MG63 (cell line): Measurements from ENCODE around the gene PROM1. TPM values are rescaled to one million over a fixed set of nuclear protein-coding genes. Genes with fewer than 3 reads are reported as not detected.

Source experiments
- DNase-seq: peaks from one replicate; pipeline ENCODE4 v3.0.0-alpha.2; 2020
- H3K27me3 ChIP-seq: fragments of 250-450 bp; sonication (Bioruptor Pico); 2 replicates; pipeline ENCODE4 v1.5.1; 2020; ENCODE audit warnings: mild to moderate bottlenecking, moderate library complexity
- H3K36me3 ChIP-seq: fragments of 250-450 bp; sonication (Bioruptor Pico); 2 replicates; pipeline ENCODE4 v1.5.1; 2020; ENCODE audit warnings: mild to moderate bottlenecking, moderate library complexity
- H3K4me3 ChIP-seq: fragments of 250-450 bp; sonication (Bioruptor Pico); 2 replicates; pipeline ENCODE4 v1.5.1; 2020; ENCODE audit warnings: mild to moderate bottlenecking, moderate library complexity
- H3K9me3 ChIP-seq: fragments of 250-450 bp; sonication (Bioruptor Pico); 2 replicates; pipeline ENCODE4 v1.5.1; 2020; ENCODE audit warnings: mild to moderate bottlenecking, moderate library complexity
- total RNA-seq: library from RNA; depleted of rRNA; stranded (reverse); fragments of >200 nt; shearing (Covaris generic); gene quantifications from 2 replicates; pipeline ENCODE4 v1.2.3, GENCODE V29; 2014; ENCODE audit warnings: low replicate concordance

The PROM1 gene
- total RNA-seq, 1 experiment from 2014 or later: not detected

DNA sequence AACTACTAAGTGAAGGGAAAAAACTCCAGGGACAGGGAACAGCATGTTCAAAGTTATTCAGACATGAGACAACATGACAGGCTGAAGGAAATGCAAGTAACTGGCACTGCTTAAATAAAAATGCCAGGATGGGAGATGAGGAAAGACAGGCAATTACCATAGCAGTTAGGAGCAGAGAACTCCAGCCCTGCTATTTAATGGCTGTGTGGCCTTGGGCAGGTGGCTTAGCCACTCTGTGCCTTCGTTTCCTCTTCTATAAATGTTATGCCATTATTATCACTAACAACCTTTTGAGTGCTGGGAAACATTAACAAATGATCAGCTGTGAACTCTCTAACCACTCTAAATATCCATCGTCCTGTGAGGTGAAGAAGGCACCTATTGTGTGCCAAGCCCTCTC is 32.7 kb downstream of the PROM1 start:
- no peaks in the 10 kb centered on the region for H3K27me3 ChIP-seq
- no peaks in the 10 kb centered on the region for H3K36me3 ChIP-seq
- no peak overlapping the region for H3K4me3 ChIP-seq
- no peaks in the 10 kb centered on the region for H3K9me3 ChIP-seq
- DNase-seq: no peak

DNA sequence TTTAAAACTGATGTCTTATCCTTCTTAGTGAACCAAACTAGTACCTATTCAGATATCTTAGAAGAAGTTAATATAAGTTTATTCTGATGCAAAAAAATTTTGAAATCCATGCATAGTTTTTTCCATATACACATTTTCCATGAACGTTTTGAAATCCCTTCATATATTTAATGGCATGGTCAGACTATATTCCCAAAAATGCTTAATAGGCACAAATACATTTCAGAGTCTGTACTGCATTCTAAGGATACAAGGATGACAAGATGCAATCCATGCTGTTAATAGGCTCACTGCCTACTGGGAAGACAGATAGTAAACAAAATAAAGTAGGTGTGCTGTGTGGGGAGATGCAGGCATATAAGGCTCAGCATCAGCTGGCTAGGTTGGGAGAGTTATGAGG is 33.2 kb downstream of the PROM1 start:
- no peaks in the 10 kb centered on the region for H3K9me3 ChIP-seq
- H3K36me3 ChIP-seq: no peaks in the 10 kb centered on the region
- H3K27me3 ChIP-seq: no peaks in the 10 kb centered on the region
- no peak for DNase-seq
- no peak overlapping the region for H3K4me3 ChIP-seq

DNA sequence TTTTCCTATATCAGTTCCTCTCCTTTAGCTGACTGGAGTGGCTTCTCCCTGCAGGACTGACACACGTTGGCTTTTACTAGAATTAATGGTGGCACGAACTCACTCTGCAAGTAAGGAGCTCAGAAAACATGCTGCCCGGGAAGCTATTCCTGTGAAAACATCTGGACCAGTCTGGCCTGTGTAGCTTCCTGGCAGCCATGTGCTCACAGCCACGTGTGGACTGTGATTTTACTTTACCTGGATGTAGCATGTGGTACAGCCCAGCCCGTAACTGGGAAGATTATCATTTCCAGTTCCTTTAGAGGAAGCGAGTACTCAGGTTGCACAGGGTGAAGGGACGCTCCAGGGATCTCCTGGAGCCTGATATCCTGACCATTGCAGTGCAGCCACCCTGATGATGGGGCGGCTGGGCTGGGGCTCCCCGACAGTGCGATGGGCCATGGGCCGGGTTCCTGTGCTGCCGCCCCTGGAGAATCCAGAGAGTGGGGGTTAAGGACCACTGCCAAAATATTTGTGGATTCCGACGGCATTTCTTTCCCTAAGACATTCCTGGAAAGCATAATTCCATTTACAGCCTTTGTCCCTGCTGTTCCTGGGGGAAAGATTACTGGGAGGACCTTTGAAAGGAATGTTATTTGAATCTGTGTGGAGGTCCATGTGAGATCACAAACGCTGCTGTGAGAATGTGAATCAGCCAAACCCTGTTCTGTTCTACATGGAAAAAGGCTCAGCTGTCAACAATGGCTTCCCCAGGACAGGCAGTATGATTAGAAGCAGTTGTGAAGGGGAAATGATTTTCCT is 35.0 kb downstream of the PROM1 start:
- no peaks in the 10 kb centered on the region for H3K9me3 ChIP-seq
- no peaks in the 10 kb centered on the region for H3K27me3 ChIP-seq
- no peaks in the 10 kb centered on the region for H3K36me3 ChIP-seq
- DNase-seq: no peak
- no peak overlapping the region for H3K4me3 ChIP-seq

DNA sequence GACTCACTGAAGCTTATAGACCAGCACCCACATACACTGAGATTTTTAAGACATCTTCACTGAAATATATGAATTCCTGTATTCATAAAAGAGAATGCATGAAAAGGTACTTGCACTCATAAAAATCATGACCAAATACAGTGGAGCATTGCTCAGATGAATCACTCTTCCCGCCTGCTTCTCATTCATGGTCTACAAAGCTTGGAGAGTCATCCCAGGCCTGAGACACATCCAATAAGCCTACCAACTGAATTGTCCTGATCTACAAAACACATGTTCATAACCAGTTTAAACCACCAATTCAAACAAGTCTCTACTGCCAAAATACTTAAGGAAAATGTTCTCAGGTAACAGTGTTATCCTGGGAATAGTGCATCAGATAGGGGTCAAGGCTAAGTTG is 38.1 kb downstream of the PROM1 start:
- no peak overlapping the region for H3K4me3 ChIP-seq
- no peaks in the 10 kb centered on the region for H3K36me3 ChIP-seq
- no peaks in the 10 kb centered on the region for H3K9me3 ChIP-seq
- H3K27me3 ChIP-seq: no peaks in the 10 kb centered on the region
- DNase-seq: no peak

DNA sequence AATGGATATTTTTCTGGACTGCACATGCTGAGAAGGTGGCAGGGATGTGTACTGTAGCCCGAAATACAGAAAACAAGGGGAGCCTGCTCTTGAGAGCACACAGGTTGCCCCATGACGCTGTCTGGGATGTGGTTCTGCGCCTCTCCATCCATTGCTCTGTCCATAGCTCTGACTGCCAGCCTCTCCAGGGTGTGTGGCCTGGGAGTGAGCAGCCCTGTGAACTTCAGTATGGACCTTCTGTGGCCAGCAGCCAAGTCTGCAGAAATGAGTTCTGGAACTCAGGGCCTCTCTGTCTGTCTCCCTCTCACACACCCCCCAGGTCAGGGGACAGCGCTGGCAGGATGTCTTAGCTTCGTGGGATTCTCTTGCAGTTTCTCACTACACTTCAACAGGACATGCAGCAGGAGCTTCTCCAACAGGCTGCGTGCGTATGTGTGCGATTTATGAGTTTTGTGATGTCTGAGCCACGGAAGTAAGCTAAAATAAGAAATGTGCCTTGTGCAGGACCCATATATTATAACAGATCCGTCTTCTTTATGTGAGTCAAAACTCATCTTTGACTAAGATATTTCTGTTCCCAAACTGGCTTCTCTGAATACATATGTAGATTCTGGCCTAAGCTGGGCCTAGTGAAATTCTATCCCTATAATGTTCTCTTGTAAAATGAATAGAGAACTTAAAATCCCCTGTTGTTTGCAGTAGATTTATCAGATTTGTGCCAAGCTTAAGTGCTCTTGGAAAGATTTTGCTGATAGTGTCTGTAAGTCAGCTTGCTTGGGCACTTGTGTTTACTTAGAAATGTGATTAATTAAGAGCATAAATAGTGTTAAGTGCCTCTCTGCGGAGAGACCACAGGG is 40.0 kb downstream of the PROM1 start:
- H3K4me3 ChIP-seq: no peak overlapping the region
- no peaks in the 10 kb centered on the region for H3K27me3 ChIP-seq
- no peaks in the 10 kb centered on the region for H3K9me3 ChIP-seq
- no peaks in the 10 kb centered on the region for H3K36me3 ChIP-seq
- DNase-seq: no peak

DNA sequence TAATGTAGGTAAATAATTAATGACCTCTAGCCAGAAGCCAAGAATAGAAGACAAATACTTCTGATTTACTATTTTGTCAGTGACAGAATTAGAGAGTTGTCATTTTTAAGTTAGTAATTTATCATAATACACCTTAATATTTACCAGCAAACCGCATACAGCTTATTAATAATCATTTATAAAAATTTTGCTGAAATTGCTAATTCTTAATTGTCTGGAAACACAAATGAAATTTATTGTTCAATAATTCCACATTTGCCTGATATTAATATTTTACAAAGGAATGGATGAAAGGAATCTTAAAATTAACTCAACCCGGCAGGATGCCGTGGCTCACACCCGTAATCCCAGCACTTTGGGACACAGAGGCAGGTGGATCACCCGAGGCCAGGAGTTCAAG is 44.7 kb downstream of the PROM1 start:
- H3K9me3 ChIP-seq: no peaks in the 10 kb centered on the region
- DNase-seq: no peak
- H3K27me3 ChIP-seq: no peaks in the 10 kb centered on the region
- no peaks in the 10 kb centered on the region for H3K36me3 ChIP-seq
- no peak overlapping the region for H3K4me3 ChIP-seq

DNA sequence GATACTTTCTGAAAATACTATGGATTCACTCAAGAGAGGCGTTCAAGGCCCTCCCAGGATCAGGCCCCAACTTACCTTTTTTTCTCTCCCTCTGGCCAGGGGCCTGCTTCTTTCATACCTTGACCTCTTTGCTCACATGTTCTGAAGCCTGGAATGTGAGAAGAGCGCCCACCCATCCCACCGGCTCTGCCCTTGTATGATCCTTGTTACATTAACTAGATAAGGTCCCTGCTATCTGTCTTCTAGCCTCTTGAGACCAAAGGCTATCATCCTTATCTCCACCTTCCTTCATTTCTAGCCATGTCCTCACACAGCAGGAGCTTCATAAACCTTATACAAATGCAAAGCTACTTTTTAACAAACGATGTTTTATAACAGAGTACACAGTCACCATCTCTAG is 45.9 kb downstream of the PROM1 start:
- no peak overlapping the region for H3K4me3 ChIP-seq
- no peaks in the 10 kb centered on the region for H3K27me3 ChIP-seq
- no peaks in the 10 kb centered on the region for H3K36me3 ChIP-seq
- no peaks in the 10 kb centered on the region for H3K9me3 ChIP-seq
- no peak for DNase-seq

DNA sequence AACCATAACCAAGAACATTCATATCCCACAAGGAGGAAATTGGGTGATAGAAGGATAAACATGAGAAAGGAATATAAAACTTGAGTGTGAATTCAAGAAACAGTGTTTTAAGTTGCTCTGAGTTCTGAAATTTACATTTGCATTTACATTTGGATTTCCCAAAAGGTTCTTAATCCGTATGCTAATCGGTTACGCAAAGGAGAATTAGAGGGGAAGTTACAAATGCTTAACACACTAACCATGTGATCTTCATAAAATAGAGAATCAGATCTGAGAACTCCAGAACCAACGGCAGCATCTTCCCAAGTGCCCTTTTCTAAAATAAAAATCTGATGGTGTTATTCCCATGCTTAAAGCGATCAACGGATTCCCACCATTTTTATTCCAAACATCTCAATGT is 48.0 kb downstream of the PROM1 start:
- Histone ChIP-seq H3K36me3 (no peaks in the 10 kb centered on the region), H3K4me3 (no peak overlapping the region)

DNA sequence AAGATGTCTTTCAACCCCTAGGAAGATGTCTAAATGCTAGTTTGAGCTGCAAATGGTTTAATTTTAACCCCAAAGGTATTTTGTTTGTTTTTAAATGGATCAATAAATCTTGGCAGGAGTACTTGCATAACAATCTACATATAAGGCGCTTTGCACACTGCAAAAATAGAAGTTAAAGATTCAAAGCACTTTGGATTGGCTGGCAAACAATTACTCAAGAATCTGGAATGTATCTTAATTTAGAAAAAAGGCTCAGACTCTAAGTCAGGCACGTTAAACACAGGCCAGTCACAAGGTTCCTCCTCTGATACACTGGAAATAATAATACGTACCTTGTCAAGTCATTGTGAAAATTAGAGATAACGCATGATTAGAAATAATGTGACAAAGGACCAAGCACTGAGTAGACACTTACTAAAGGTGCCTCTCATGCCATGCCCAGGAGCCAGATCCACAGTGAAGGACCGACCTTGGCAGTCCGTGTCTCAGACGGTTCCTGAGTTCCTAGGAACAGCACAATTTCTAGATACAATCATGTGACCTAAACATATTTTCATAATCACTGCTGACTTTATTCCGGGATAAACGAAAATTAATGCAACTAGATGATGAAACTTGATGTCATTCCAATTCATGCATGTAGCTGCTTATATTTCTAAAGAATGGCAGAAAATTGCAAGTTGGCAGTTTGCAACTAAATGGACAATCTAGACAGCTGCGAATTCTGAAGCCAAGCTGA is 49.6 kb downstream of the PROM1 start:
- no peaks in the 10 kb centered on the region for H3K27me3 ChIP-seq
- H3K9me3 ChIP-seq: no peaks in the 10 kb centered on the region
- no peak overlapping the region for H3K4me3 ChIP-seq
- no peaks in the 10 kb centered on the region for H3K36me3 ChIP-seq
- no peak for DNase-seq

More for the DNA sequence above, 48.0 kb downstream of the PROM1 start:
- H3K9me3 ChIP-seq: no peaks in the 10 kb centered on the region
- DNase-seq: no peak
- H3K27me3 ChIP-seq: no peaks in the 10 kb centered on the region

DNA sequence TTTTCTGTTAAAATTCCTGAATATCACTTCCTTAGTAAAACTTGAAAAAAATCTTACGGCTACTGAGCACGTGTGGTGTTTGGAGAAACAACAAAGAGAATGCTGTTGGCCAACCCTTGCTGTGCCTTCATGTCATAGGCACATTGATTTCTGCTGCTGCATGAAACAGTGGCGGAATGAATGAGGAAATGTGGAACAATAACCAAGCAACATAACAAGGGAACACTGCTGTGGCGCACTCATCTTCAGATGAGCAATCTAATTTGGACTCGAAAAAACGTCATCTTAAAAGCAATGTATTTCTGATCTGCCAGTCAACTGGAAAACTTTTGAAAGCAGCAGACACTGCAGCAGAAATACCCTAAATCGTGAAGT is 51.4 kb downstream of the PROM1 start:
- DNase-seq: no peak
- Histone ChIP-seq H3K36me3 (no peaks in the 10 kb centered on the region), H3K4me3 (no peak overlapping the region), H3K27me3 (no peaks in the 10 kb centered on the region), H3K9me3 (no peaks in the 10 kb centered on the region)

DNA sequence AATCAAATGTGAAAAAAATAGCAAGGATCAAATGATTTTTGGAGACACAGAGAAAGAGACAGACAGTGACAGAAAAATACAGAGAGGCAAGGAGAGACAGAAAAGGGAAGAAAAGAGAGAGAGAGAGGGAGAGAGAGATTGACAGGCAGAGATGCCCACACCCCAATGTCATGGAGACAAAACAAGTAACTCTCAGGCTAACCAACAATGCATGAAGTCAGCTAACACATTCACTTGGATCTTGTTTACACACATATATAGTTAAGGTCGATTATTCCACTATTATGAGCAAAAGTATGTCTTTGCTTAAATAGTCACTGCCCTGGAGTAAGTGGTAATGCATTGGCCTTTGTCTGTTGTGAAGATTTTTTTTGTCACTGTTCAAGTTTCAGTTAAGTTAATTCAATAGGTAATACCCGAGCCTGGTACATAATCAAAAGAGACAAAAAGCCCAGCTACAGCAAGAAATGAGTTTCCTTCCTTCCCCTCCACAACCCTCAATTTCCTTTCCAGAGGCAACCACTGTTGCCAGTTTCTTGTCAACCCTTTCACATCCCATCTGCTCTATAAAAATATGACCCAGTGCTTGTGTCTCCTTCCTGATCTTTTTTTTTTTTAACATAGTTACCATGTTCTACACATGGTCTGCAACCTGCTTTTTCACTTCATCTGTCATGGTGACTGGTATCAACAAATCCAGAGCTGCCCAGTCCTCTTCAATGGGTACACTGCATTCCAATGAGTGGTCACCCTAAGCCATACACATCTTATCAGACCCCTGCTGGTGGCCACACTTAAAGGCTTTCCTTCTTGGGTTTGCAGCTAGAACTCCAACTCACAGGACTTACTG is 52.1 kb downstream of the PROM1 start:
- DNase-seq: no peak
- Histone ChIP-seq H3K36me3 (no peaks in the 10 kb centered on the region), H3K27me3 (no peaks in the 10 kb centered on the region), H3K4me3 (no peak overlapping the region), H3K9me3 (no peaks in the 10 kb centered on the region)

DNA sequence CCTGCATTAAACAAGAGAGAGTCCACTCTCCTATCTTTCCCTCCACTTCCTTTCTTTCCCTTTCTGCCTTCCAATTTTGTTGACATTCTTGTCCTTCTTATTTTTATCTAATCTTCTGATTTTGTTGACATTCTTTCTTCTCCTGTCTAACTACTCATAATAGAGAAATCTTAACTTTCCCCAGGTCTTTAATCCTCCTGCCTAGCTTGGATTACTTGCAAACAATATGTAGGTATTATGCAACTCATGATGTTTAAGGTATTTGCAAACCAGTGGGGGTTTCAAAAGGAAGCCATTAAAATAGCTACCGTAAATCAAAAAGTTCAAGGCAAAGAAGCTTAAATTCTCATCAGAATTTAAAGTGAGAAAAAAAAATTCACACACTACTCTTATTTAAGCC is 53.9 kb downstream of the PROM1 start:
- Histone ChIP-seq H3K36me3 (no peaks in the 10 kb centered on the region), H3K27me3 (no peaks in the 10 kb centered on the region), H3K4me3 (no peak overlapping the region), H3K9me3 (no peaks in the 10 kb centered on the region)
- no peak for DNase-seq

DNA sequence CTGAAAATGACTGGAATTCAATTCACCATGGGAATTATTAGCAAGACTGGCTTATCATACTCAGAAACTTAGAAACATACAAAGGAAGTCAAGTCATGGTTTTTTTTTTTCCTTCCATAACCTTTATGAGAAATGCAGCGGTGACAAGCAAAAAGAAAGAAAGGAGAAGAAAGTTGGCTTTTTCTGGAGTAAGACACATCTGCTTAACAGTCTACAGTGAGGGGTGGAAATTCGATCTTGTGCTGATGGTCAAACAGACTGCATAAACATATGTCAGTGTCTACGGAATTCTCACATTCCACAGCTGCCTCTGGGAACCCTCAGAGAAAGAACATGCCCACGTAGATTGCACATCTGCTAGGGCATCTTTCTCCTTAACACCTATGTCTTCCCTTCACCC is 54.6 kb downstream of the PROM1 start:
- no peaks in the 10 kb centered on the region for H3K27me3 ChIP-seq
- no peak for DNase-seq
- H3K36me3 ChIP-seq: no peaks in the 10 kb centered on the region
- no peak overlapping the region for H3K4me3 ChIP-seq
- H3K9me3 ChIP-seq: no peaks in the 10 kb centered on the region

DNA sequence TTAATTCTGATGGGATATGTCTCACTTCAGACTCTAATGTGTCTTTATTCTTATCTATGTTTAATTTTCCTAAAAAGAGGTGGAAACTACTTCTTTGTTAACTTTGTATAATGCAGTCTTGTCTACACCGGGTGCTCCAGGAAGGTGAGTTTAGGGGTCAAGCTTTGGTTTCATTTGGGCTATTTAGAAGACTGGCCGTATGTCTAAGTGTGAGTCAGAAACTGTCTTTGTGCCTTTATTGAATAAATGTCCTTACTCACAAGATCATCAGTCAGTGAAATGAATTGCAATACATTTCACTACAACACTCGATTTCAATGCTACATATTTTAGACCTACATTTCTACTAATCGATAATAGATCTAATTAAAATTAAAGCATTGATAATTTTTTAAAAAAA is 56.2 kb downstream of the PROM1 start:
- H3K27me3 ChIP-seq: no peaks in the 10 kb centered on the region
- H3K36me3 ChIP-seq: no peaks in the 10 kb centered on the region
- no peak for DNase-seq
- H3K9me3 ChIP-seq: no peaks in the 10 kb centered on the region
- H3K4me3 ChIP-seq: no peak overlapping the region

DNA sequence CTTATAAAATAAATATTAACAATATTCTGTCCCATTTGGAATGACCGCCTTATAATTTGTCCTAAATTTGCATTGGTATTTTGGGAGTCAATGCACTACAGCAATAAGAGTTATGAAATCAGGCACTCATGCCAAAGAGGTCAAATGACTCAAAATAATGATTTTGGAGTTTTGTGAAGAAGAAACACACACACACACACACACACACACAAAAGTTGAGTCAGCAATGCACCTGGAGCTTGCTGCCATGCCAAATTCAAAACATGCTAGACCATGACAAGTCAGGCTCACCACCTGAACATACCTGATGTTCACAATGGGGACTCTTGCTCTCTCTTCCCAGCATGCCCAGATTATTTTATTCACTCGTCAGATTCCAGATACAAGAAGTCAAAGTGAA is 56.7 kb downstream of the PROM1 start:
- no peaks in the 10 kb centered on the region for H3K27me3 ChIP-seq
- no peak overlapping the region for H3K4me3 ChIP-seq
- DNase-seq: no peak
- no peaks in the 10 kb centered on the region for H3K9me3 ChIP-seq
- no peaks in the 10 kb centered on the region for H3K36me3 ChIP-seq

DNA sequence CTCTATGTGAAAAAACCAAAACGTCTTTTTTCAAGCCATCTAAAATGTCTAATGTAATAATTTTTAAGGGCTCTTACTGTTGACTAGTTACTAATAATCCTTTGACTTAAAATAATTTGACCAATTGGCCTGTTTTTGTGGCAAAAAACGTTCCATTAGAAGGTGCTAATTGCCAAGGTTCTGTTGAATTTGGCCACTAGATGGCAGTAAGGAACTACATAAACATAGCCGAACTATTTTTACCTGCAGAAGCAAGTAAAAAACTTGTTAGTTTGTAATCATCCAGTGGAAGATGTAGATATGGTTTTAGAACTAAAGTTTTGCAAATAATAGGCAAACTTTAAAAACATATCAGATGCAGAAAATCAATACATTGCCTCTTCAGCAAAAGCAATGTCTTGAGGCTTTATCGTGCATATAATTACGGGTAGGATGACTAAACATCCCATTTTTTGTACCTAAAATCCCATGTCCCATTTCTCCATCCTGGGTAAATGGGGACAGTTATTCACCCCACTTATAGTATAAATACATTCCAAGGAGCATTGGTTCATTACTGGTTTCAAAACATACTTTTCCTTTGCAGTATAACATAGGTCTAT is 57.6 kb downstream of the PROM1 start:
- Histone ChIP-seq H3K9me3 (no peaks in the 10 kb centered on the region), H3K4me3 (no peak overlapping the region), H3K27me3 (no peaks in the 10 kb centered on the region), H3K36me3 (no peaks in the 10 kb centered on the region)
- DNase-seq: no peak
